Measurements from ENCODE around the gene PRR11. TPM values are rescaled to one million over a fixed set of nuclear protein-coding genes. Genes with fewer than 3 reads are reported as not detected.
A peak's percentile ranks its signal among the peaks of the same experiment; 100 is the strongest.

Gene PRR11
- total RNA-seq, 3 donors from 2014 or later (not counting 1 experiment from before 2014, with no cell fraction given) = 2.0 to 4.0 (median 2.9) TPM

DNA sequence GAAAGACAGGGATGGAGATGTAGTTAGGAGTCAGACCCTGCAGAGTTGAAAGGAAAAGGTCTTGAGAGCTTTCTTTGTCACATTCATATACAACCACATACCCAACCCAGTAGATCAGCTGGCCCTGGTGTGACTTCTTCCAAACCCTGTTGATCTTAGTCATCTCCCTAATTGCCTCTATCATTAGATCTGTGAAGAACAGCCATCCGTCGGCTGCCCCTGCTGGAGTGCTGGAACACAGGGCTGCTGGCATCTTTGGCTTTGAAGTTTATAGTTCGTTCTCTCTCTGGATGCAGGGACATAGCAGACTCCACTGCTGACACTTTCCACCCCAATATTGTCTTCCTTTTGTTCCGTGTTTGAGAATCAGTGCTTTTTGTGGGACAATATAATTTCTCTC is 43.9 kb downstream of the PRR11 start:
- H3K27ac ChIP-seq (ENCODE audit: low read length) = no peak overlapping the region
- no peaks in the 10 kb centered on the region for H3K27me3 ChIP-seq (ENCODE audit: control insufficient read depth, insufficient read depth, low read length)
- TF ChIP-seq, protein P1, sequence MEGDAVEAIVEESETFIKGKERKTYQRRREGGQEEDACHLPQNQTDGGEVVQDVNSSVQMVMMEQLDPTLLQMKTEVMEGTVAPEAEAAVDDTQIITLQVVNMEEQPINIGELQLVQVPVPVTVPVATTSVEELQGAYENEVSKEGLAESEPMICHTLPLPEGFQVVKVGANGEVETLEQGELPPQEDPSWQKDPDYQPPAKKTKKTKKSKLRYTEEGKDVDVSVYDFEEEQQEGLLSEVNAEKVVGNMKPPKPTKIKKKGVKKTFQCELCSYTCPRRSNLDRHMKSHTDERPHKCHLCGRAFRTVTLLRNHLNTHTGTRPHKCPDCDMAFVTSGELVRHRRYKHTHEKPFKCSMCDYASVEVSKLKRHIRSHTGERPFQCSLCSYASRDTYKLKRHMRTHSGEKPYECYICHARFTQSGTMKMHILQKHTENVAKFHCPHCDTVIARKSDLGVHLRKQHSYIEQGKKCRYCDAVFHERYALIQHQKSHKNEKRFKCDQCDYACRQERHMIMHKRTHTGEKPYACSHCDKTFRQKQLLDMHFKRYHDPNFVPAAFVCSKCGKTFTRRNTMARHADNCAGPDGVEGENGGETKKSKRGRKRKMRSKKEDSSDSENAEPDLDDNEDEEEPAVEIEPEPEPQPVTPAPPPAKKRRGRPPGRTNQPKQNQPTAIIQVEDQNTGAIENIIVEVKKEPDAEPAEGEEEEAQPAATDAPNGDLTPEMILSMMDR (IDR thresholded peaks at IDR 0.05) = no peak
- intact Hi-C loops (cut with micrococcal nuclease) = no loop called here
- Mint-ChIP-seq H3K36me3 (no peaks in the 10 kb centered on the region), H3K9me3 (no peaks in the 10 kb centered on the region), H3K4me1 (no peaks in the 10 kb centered on the region), H3K27ac (no peak overlapping the region), H3K4me3 (no peak overlapping the region), H3K27me3 (ENCODE audit: low read depth in 2 of 2) (no peaks in the 10 kb centered on the region)
- no peaks in the 10 kb centered on the region for H3K36me3 ChIP-seq (ENCODE audit: control insufficient read depth, insufficient read depth, low read length)
- no peaks in the 10 kb centered on the region for H3K9me3 ChIP-seq (ENCODE audit: control insufficient read depth, insufficient read depth, low read length)
- H3K4me1 ChIP-seq (ENCODE audit: control insufficient read depth, insufficient read depth, low read length) = no peaks in the 10 kb centered on the region
- DNase-seq (no peak), ATAC-seq (no peak)
- WGBS (ENCODE audit: insufficient coverage) = 97% methylated on average over 4 of the region's 4 CpGs
- H3K4me3 ChIP-seq (ENCODE audit: low read length) = no peak overlapping the region

DNA sequence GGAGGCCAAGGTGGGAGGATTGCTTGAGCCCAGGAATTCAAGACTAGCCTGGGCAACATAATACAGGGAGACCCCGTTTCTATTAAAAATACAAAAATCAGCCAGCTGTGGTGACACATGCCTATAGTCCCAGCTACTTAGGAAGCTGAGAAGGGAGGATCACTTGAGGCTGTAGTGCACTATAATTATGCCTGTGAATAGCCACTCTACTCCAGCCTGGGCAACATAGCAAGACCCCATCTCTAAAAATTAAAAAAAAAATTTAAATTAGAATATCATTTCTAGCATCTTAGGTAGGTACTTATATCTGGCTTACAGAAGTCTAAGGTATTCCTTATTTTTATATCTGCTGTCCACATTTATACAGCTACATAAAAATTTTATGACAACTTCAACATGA is 46.8 kb downstream of the PRR11 start:
- no peaks in the 10 kb centered on the region for H3K36me3 ChIP-seq (ENCODE audit: control insufficient read depth, insufficient read depth, low read length)
- 86% methylated on average over 1 of the region's 1 CpG for WGBS (ENCODE audit: insufficient coverage)

DNA sequence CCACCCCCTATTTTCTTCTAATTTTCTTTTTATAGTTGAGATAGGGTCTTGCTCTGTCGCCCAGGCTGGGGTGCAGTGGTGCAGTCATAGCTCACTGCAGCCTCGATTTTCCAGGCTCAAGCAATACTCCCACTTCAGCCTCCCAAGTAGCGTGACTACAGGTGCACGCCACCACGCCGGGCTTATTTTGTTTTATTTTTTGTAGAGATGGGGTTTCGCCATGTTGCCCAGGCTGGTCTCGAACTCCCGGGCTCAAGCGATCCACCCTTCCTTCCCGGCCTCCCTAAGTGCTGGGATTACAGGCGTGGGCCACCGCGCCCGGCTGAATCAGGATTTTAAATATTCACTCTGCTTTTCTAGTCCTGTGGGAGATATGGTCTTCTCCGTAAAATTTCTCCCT is 63.8 kb downstream of the PRR11 start:
- H3K27ac Mint-ChIP-seq = no peak overlapping the region
- peak overlapping the region; percentile 99 for H3K4me3 Mint-ChIP-seq
- intact Hi-C loops (cut with micrococcal nuclease) = no loop called here
- no peaks in the 10 kb centered on the region for H3K9me3 ChIP-seq (ENCODE audit: control insufficient read depth, insufficient read depth, low read length)
- peaks cover 3% of the 10 kb centered on the region for H3K36me3 ChIP-seq (ENCODE audit: control insufficient read depth, insufficient read depth, low read length)
- peaks cover 12 to 14% of the 10 kb centered on the region in 2 donors for H3K4me1 Mint-ChIP-seq
- no peak overlapping the region for H3K27ac ChIP-seq (ENCODE audit: low read length)
- TF ChIP-seq, protein P1 (IDR thresholded peaks at IDR 0.05) = no peak
- peaks cover 11% of the 10 kb centered on the region for H3K4me1 ChIP-seq (ENCODE audit: control insufficient read depth, insufficient read depth, low read length)
- WGBS (ENCODE audit: insufficient coverage) = 97% methylated on average over 16 of the region's 16 CpGs
- no peaks in the 10 kb centered on the region for H3K27me3 Mint-ChIP-seq (ENCODE audit: low read depth in 2 of 2)
- H3K4me3 ChIP-seq (ENCODE audit: low read length) = no peak overlapping the region
- H3K36me3 Mint-ChIP-seq = no peaks in the 10 kb centered on the region
- H3K27me3 ChIP-seq (ENCODE audit: control insufficient read depth, insufficient read depth, low read length) = no peaks in the 10 kb centered on the region
- H3K9me3 Mint-ChIP-seq = no peaks in the 10 kb centered on the region
- ATAC-seq (no peak), DNase-seq (no peak)

More for the DNA sequence above, 46.8 kb downstream of the PRR11 start:
- no peaks in the 10 kb centered on the region for H3K4me1 Mint-ChIP-seq
- Histone ChIP-seq H3K4me3 (ENCODE audit: low read length) (no peak overlapping the region), H3K4me1 (ENCODE audit: control insufficient read depth, insufficient read depth, low read length) (no peaks in the 10 kb centered on the region), H3K27ac (ENCODE audit: low read length) (no peak overlapping the region), H3K9me3 (ENCODE audit: control insufficient read depth, insufficient read depth, low read length) (no peaks in the 10 kb centered on the region), H3K27me3 (ENCODE audit: control insufficient read depth, insufficient read depth, low read length) (no peaks in the 10 kb centered on the region)
- no peaks in the 10 kb centered on the region for H3K27me3 Mint-ChIP-seq (ENCODE audit: low read depth in 2 of 2)
- H3K4me3 Mint-ChIP-seq = no peak overlapping the region
- DNase-seq (no peak), ATAC-seq (no peak)
- intact Hi-C loops (cut with micrococcal nuclease) = no loop called here
- no peaks in the 10 kb centered on the region for H3K36me3 Mint-ChIP-seq
- no peaks in the 10 kb centered on the region for H3K9me3 Mint-ChIP-seq
- H3K27ac Mint-ChIP-seq = no peak overlapping the region
- TF ChIP-seq, protein P1 (IDR thresholded peaks at IDR 0.05) = no peak

DNA sequence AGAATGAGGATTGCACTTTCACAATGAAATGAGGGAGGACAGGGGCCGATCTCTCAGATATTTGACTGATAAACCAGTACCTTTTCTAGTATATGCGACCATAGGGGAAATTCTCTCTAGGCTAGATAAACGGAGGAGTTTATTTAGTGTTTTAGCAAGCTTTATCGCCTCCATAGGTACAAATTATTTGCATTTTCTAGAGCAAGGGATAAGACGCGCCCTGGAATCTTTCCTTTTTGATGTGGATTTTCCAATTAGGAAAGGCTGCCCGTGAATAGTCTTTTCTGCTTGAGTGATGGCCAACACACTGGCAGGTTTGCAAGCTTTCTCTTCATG is 64.4 kb downstream of the PRR11 start:
- Histone ChIP-seq H3K36me3 (ENCODE audit: control insufficient read depth, insufficient read depth, low read length) (no peaks in the 10 kb centered on the region), H3K9me3 (ENCODE audit: control insufficient read depth, insufficient read depth, low read length) (no peaks in the 10 kb centered on the region), H3K4me3 (ENCODE audit: low read length) (no peak overlapping the region), H3K27ac (ENCODE audit: low read length) (no peak overlapping the region), H3K27me3 (ENCODE audit: control insufficient read depth, insufficient read depth, low read length) (no peaks in the 10 kb centered on the region), H3K4me1 (ENCODE audit: control insufficient read depth, insufficient read depth, low read length) (peaks cover 11% of the 10 kb centered on the region)
- H3K4me1 Mint-ChIP-seq = peaks cover 12 to 14% of the 10 kb centered on the region in 2 donors
- intact Hi-C loops (cut with micrococcal nuclease) = loop anchor here (1.0 to 10.0 kb wide), 2 partner anchors 10 to 65 kb away; partner anchors contain the start of genes PRR11, SKA2 and SMG8
- TF ChIP-seq, protein P1 (IDR thresholded peaks at IDR 0.05) = no peak
- no peaks in the 10 kb centered on the region for H3K9me3 Mint-ChIP-seq
- H3K27me3 Mint-ChIP-seq (ENCODE audit: low read depth in 2 of 2) = no peaks in the 10 kb centered on the region
- DNase-seq (no peak), ATAC-seq (no peak)
- H3K27ac Mint-ChIP-seq = peak overlapping the region; percentile 94 to 98
- no peaks in the 10 kb centered on the region for H3K36me3 Mint-ChIP-seq
- H3K4me3 Mint-ChIP-seq = peak overlapping the region; percentile 99
- 37% methylated on average over 6 of the region's 7 CpGs for WGBS (ENCODE audit: insufficient coverage)

All from natural killer cell (primary cell).